Subcutaneous adipose tissue (tissue), 4 donors: ENCODE results near the gene TMEM208. TPM values are rescaled to one million over a fixed set of nuclear protein-coding genes. Genes with fewer than 3 reads are reported as not detected.

ENCODE experiments used
- total RNA-seq, 4 donors: library from RNA; depleted of rRNA; stranded (reverse); fragments of >200 nt; gene quantifications; one replicate each; pipeline ENCODE4 v1.1.0, GENCODE V29; 2016
- TF ChIP-seq, protein P1 (sequence below): fragments of 450-650 bp; IDR thresholded peaks from one replicate; pipeline ENCODE4 v1.5.1; 2016; ENCODE audit warnings: low read depth, mild to moderate bottlenecking, control low read depth, antibody characterized with exemption, moderate library complexity

Gene TMEM208
- total RNA-seq, 4 donors from 2014 or later: 21.9 to 36.1 (median 33.3) TPM

DNA sequence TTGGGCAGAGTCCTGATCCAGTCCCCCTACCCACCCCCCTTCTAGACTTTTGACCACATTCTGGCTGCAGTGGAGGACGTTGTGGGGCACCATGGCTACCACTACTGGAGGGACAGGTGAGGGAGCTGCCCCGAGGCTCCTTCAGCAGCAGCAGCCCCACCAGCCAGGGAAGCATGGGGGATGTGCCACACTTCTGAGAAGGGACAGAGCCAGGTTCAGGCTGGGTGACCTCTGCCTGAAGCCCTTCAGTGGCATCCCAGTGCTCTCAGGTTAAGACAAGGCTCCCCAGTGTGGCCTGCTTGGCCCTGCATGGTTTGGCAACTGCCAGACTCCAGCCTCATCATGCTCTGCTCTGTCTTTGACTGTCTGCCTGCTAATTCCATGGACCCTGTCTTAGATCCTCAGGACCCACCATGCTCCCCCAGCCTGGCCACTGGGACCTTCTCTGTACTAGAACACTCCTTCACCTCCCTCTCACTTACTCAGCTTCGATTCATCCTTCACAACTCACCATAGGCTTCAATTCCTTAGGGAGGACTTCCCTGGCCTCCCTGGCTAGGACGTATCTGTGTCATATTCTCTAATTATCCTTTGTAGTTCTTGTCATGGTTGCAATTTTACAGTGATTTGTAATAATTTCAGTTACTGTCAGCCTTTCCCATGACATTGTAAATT, 30.7 kb downstream of the TMEM208 start:
- TF ChIP-seq, protein P1, sequence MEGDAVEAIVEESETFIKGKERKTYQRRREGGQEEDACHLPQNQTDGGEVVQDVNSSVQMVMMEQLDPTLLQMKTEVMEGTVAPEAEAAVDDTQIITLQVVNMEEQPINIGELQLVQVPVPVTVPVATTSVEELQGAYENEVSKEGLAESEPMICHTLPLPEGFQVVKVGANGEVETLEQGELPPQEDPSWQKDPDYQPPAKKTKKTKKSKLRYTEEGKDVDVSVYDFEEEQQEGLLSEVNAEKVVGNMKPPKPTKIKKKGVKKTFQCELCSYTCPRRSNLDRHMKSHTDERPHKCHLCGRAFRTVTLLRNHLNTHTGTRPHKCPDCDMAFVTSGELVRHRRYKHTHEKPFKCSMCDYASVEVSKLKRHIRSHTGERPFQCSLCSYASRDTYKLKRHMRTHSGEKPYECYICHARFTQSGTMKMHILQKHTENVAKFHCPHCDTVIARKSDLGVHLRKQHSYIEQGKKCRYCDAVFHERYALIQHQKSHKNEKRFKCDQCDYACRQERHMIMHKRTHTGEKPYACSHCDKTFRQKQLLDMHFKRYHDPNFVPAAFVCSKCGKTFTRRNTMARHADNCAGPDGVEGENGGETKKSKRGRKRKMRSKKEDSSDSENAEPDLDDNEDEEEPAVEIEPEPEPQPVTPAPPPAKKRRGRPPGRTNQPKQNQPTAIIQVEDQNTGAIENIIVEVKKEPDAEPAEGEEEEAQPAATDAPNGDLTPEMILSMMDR: no peak

DNA sequence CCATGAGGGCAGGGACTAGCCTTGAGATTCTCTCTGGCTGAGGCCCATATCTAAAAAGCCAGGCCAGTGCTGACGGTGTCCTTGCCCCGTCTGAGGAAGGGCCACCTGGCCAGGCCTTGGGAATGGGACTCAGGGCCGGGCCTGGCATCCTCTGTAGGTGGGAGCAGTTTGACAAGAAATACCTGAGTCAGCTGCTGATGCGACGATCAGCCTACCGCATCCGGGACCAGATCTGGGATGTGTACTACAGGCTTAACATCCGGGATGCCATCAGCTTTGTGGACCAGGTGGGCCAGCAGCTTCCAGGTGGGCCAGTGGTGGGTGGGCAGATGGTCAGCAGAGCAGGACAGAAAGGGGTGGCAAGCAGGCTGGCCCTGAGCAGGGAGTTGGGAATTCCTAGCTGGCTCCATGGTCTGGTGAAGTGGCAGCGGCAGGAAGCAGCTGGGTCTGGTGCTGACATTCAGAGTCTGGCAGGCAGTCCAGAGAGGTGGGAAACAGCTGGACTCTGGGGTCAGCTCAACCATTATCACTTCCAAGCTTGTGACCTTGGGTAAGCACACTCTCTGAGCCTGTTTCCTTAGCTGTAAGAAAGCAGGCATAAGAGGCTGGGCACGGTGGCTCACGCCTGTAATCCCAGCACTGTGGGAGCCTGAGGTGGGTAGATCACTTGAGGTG, 31.4 kb downstream of the TMEM208 start:
- TF ChIP-seq, protein P1: no peak

DNA sequence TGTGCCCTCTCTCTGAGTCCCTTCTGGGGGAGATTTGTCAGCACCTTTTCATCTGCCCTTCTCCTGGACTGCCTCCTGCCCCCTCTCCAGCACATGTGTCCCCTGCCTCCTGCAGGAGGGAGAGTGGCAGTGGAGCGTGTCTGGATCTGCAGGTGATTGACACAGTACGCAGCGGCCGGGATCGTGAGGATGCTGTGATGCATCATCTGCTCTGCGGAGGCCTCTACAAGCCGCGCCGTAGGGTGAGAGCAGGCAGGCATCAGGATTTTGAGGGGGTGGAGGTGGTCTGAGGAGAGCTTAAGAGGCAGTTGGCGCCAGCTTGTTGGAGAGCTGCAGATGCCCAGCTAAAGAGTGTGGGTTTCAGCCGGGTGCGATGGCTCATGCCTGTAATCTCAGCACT, 32.8 kb downstream of the TMEM208 start:
- TF ChIP-seq, protein P1: no peak

DNA sequence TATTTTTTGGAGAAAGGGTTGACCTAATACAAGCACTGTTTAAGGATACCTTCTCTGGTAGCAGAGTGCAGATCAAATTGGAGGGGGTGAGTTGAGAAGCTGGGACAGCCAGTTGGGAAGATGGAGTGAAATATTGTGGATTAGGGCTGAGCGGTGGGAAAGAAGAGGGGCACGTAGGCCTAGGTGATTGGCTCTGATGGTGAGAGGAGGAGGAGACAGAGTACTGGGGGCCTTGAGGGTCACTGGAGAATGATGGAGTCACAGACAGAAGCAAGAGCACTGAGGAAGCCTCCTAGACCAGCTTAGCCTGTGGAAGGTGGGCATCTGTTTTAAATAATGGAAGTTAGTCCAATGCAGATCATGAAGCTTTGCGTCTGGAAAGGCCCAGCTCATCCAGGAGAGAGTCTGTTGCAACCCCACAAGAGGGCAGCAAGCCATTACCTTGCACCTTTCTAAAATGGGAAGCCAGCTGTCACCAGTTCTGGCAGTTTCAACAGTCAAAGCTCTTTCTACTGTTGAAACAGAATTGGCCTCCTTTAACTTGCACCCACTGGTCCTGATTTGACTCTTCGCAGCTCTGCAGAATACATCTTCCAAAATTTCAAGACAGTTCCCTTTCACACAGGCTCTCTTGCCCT, 33.6 kb downstream of the TMEM208 start:
- TF ChIP-seq, protein P1: no peak

DNA sequence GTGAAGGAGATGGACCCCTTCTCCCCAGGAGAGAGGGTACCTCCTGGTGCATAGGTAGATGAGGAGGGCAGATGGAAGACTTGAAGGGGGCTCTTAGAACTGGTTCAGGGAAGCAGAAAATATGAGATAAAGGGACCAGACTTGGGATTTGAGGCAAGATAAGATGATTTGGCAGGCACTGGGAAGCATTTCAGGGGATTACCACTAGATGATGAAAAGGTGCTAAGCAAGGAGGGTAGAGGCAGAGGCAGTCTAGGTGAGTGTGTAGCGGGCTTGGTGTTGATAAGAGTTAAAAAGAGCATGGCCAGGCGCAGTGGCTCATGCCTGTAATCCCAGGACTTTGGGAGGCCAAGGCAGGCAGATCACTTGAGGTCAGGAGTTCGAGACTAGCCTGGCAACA, 36.3 kb downstream of the TMEM208 start:
- TF ChIP-seq, protein P1: no peak

DNA sequence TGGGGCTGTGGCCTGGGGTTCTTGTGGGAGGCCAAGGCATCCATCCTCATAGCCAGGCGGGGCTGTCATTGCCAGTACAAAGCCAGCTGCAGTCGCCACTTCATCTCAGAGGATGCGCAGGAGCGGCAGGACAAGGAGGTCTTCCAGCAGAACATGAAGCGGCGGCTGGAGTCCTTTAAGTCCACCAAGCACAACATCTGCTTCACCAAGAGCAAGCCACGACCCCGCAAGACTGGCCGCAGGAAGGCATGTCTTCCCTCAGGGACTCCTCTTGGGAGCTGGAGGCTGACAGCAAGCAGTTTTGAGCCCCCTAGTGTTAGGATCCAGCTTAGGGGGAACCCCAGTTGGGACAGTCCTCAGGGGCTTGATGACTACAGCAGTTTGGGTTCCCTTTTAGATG, 37.3 kb downstream of the TMEM208 start:
- TF ChIP-seq, protein P1: no peak

DNA sequence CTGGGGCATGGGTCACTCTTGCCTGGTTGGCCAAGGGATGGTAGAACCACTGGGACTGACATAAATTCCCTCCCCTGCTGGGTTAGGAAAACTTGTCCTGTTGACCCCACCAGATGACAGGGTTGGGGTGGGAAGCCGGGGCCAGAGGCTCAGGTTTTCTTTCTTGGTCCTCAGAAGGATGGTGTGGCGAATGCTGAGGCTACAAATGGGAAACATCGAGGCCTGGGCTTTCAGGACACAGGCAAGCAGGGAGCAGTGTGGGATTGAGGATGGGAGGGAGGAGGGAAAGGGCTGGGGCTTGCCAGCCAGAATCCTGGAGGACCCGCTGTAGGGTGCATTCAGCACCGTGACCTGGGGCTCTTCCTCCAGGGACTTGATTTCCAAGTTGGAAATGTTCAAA, 37.9 kb downstream of the TMEM208 start:
- TF ChIP-seq, protein P1: no peak
